GM12872 (cell line): ENCODE data around the gene RAPGEF4.

ENCODE experiments used
- CTCF ChIP-seq: IDR thresholded peaks from 3 replicates; pipeline ENCODE4 v1.5.1; 2011; ENCODE audit warnings: low read depth, mild to moderate bottlenecking, low read length, moderate library complexity; ENCODE audit not compliant: insufficient read depth

Gene RAPGEF4

GRCh38 chr2:172843902-172844715 is 108.5 kb downstream of the RAPGEF4 start:
- no peak for TF ChIP-seq CTCF

GRCh38 chr2:172845028-172845630 is 109.5 kb downstream of the RAPGEF4 start:
- no peak for TF ChIP-seq CTCF

- TF ChIP-seq CTCF: no peak
Measured at GRCh38 chr2:172846551-172846950, 110.9 kb downstream of the RAPGEF4 start.

- TF ChIP-seq CTCF: no peak
Measured at GRCh38 chr2:172847188-172847587, 111.5 kb downstream of the RAPGEF4 start.

- TF ChIP-seq CTCF: no peak
Measured at GRCh38 chr2:172848519-172848918, 112.9 kb downstream of the RAPGEF4 start.

- TF ChIP-seq CTCF: no peak
Measured at GRCh38 chr2:172849519-172850217, 114.0 kb downstream of the RAPGEF4 start.

- no peak for TF ChIP-seq CTCF
Measured at GRCh38 chr2:172855588-172855987, 119.9 kb downstream of the RAPGEF4 start.
